Right lobe of liver (tissue), 4 donors: ENCODE measurements around the gene BAHD1.

Experiments
- CTCF ChIP-seq, 4 donors: fragments of 200-600 bp in 3 of 4; fragments of 450-650 bp in 1 of 4; IDR thresholded peaks; one replicate each; pipeline versions ENCODE4 v1.5.1 to v1.8.0; 2016 to 2022; ENCODE audit warnings: antibody characterized with exemption in 4 of 4, mild to moderate bottlenecking in 2 of 4
- POLR2A ChIP-seq: fragments of 450-650 bp; IDR thresholded peaks from one replicate; pipeline ENCODE4 v1.6.1; 2017; ENCODE audit warnings: antibody characterized with exemption, mild to moderate bottlenecking
- donor health status: DM: no; HTN: no; CAD: no.
- donor health status: DM: no; HTN: no; CAD: no.
- donor health status: DM: no; HTN: yes; CAD: no.

GRCh38 chr15:40437752-40438687 lies 2.7 kb upstream of the BAHD1 start:
- no peak for TF ChIP-seq CTCF (IDR thresholded peaks at IDR 0.05)
- no peak for TF ChIP-seq POLR2A
